Measurements from ENCODE around the gene LATS1. TPM values are rescaled to one million over a fixed set of nuclear protein-coding genes. Genes with fewer than 3 reads are reported as not detected.
"Not testable (repeated sequence)": the region's sequence is repeated elsewhere in the genome, so short reads cannot be mapped to it uniquely, and the experiment has no call there.

The LATS1 gene
- total RNA-seq, 2 donors from 2014 or later: 37.4 to 41.4 TPM

DNA sequence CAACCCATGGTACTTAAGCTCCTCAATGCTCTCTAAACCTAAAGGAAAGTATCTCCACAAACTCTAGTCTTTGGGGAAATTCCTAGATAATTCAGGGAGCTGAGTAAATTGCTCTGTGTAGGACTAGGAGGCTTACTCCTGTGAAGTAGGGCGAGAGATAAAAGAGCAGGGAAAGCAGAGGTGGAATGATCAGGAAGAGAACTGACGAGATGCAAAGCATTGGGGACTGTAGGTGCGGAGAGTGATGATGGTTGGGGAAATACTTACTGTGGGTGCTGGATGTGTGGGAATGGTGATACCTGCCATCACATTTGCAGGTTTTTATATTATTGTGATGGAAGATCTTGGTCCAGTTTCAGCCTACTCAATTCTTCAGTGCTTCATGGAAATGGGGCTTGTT lies 1.6 kb upstream of the LATS1 start:
- peak overlapping the region; percentile 30 for H3K4me3 Mint-ChIP-seq
- H3K36me3 Mint-ChIP-seq: peaks cover 4% of the 10 kb centered on the region
- H3K27me3 Mint-ChIP-seq: no peaks in the 10 kb centered on the region
- no peak overlapping the region for H3K27ac Mint-ChIP-seq
- no peaks in the 10 kb centered on the region for H3K9me3 Mint-ChIP-seq
- DNase-seq (ENCODE audit: low spot score): no peak
- no peak for ATAC-seq
- H3K4me1 Mint-ChIP-seq (ENCODE audit: low read depth in 2 of 2): peaks cover 19 to 28% of the 10 kb centered on the region in 2 donors

DNA sequence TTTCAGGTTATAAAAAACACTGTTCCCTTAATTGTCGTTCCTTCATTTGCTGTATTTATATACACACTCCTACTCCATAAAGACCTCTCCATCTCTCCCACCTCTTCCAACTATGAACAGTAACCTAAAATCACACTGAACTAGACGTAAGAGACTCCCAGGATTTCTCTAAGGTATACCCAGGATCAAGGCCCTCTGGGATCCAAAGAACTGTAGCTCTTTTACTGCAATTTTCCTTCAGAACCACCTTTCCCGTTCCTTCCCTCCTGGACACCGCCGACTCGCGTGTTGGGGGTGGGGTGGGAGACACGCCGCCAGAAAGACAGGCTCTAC lies 680 bp downstream of the LATS1 start:
- peak overlapping the region; percentile 94 to 96 for H3K27ac Mint-ChIP-seq
- ATAC-seq (no peak), DNase-seq (ENCODE audit: low spot score) (no peak)
- peaks cover 19 to 28% of the 10 kb centered on the region in 2 donors for H3K4me1 Mint-ChIP-seq (ENCODE audit: low read depth in 2 of 2)
- peaks cover 4% of the 10 kb centered on the region for H3K36me3 Mint-ChIP-seq
- H3K9me3 Mint-ChIP-seq: no peaks in the 10 kb centered on the region
- no peaks in the 10 kb centered on the region for H3K27me3 Mint-ChIP-seq
- H3K4me3 Mint-ChIP-seq: peak overlapping the region; percentile 100

- Mint-ChIP-seq H3K9me3 (no peaks in the 10 kb centered on the region), H3K36me3 (peaks cover 4% of the 10 kb centered on the region), H3K27ac (peak overlapping the region; percentile 94 to 96), H3K4me1 (ENCODE audit: low read depth in 2 of 2) (peaks cover 23 to 34% of the 10 kb centered on the region in 2 donors), H3K27me3 (no peaks in the 10 kb centered on the region), H3K4me3 (peak overlapping the region; percentile 100)
- no peak for DNase-seq (ENCODE audit: low spot score)
- ATAC-seq: no peak
These were observed 1.5 kb downstream of the LATS1 start for GRCh38 chr6:149716181-149716963.

DNA sequence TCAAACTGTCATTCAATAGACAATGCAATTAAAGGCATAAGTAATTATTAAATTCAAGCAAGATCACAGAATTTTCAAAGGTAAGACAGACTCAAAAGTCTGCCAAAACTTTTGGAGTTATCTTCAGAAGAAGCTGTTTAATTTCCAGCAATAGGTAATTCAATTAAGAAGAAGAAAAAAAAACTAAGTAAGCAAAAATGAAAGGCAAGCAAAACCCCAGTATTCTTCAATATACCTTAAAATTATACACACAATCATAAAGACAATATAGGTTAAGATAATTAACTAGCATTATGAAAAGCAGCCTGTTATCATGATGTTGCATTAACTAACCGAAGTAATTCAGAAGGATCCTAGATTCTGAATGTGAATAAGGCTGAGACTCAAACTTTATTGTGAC lies 3.5 kb downstream of the LATS1 start:
- Mint-ChIP-seq H3K4me3 (no peak overlapping the region), H3K4me1 (ENCODE audit: low read depth in 2 of 2) (peaks cover 37 to 46% of the 10 kb centered on the region in 2 donors), H3K36me3 (peaks cover 4% of the 10 kb centered on the region), H3K9me3 (no peaks in the 10 kb centered on the region), H3K27me3 (no peaks in the 10 kb centered on the region), H3K27ac (no peak overlapping the region)
- no peak for ATAC-seq
- no peak for DNase-seq (ENCODE audit: low spot score)

DNA sequence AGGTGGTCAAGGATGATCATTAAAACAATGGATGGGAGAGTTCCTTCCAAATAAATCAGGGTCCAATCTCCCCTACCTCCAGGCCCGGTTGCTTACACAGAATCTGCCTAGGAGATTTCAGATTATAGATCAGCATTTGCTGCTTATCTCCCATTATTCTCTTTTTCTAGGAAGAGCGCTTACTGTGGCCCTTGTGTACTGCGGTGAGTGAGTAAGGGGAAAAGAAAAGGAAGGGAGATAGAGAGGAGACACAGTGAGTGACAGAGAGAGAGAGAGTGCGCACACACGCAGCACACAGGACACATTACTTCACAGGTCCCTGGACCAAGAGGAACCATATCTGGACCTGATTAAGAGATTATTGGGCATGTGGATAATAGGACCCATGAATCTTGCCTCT lies 6.2 kb downstream of the LATS1 start:
- H3K9me3 Mint-ChIP-seq: no peaks in the 10 kb centered on the region
- peaks cover 36 to 39% of the 10 kb centered on the region in 2 donors for H3K4me1 Mint-ChIP-seq (ENCODE audit: low read depth in 2 of 2)
- H3K27ac Mint-ChIP-seq: no peak overlapping the region
- H3K27me3 Mint-ChIP-seq: no peaks in the 10 kb centered on the region
- no peak overlapping the region for H3K4me3 Mint-ChIP-seq
- ATAC-seq (no peak), DNase-seq (ENCODE audit: low spot score) (no peak)
- H3K36me3 Mint-ChIP-seq: no peaks in the 10 kb centered on the region

DNA sequence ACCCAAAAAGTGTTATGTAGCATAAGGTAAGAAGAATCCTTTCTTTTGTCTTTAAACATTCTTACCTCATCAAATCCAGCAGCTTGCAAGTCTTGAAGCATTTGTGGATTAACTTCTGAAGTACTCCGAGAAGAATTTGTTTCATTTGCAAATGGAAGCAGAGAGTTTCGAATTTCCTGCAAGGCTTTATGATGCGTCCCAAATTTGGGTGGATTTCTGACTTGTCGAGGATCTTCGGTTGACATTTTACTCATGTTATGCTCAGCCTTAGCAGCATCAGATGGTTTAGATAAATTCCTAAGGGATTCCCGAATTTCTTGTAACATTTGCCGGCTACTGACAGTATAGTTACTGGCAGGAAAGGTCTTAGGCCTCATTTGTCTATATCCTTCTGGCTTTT lies 16.2 kb downstream of the LATS1 start:
- Mint-ChIP-seq H3K27ac (no peak overlapping the region), H3K27me3 (no peaks in the 10 kb centered on the region), H3K4me1 (ENCODE audit: low read depth in 2 of 2) (peaks cover 18 to 22% of the 10 kb centered on the region in 2 donors), H3K4me3 (no peak overlapping the region), H3K9me3 (no peaks in the 10 kb centered on the region), H3K36me3 (no peaks in the 10 kb centered on the region)
- no peak for ATAC-seq
- no peak for DNase-seq (ENCODE audit: low spot score)

DNA sequence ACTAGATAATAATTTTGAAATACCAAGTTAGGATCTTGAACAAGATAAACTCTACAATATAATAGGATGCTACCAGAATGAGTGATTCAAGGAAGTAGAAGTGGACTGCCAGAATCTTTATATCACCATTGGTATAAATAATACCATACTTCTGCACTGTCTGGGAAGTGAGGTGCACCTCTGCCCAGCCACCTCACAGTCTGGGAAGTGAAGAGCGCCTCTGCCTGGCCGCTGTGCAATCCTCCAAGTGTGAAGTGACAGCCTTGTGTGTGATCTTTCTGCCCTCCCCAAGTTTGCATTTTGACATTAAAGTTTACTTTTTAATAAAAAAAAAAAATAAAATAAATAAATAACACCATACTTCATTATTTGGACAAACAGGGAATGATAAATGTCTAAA lies 18.8 kb downstream of the LATS1 start:
- DNase-seq (ENCODE audit: low spot score): no peak
- Mint-ChIP-seq H3K4me3 (no peak overlapping the region), H3K27ac (no peak overlapping the region), H3K4me1 (ENCODE audit: low read depth in 2 of 2) (peaks cover 9 to 12% of the 10 kb centered on the region in 2 donors), H3K27me3 (no peaks in the 10 kb centered on the region), H3K9me3 (no peaks in the 10 kb centered on the region), H3K36me3 (no peaks in the 10 kb centered on the region)
- ATAC-seq: no peak

DNA sequence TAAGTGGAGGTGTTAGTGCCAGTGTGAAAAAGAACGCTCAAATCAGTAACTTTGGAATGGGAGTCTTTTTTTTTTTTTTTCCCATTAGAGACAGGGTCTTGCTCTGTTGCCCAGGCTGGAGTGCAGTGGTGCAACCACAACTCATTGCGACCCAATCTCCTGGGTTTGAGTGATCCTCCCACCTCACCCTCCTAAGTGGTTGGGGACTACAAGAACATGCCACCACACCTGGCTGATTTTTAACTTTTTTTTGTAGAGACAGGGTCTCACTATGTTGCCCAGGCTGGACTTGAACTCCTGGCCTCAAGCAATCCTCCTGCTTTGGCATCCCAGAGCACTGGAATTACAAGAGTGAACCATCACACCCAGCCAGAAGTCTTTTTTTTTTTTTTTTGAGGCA lies 19.7 kb downstream of the LATS1 start:
- no peak for DNase-seq (ENCODE audit: low spot score)
- Mint-ChIP-seq H3K9me3 (no peaks in the 10 kb centered on the region), H3K27ac (no peak overlapping the region), H3K27me3 (no peaks in the 10 kb centered on the region), H3K4me1 (ENCODE audit: low read depth in 2 of 2) (peaks cover 9% of the 10 kb centered on the region in 2 donors), H3K36me3 (no peaks in the 10 kb centered on the region), H3K4me3 (no peak overlapping the region)
- ATAC-seq: no peak

DNA sequence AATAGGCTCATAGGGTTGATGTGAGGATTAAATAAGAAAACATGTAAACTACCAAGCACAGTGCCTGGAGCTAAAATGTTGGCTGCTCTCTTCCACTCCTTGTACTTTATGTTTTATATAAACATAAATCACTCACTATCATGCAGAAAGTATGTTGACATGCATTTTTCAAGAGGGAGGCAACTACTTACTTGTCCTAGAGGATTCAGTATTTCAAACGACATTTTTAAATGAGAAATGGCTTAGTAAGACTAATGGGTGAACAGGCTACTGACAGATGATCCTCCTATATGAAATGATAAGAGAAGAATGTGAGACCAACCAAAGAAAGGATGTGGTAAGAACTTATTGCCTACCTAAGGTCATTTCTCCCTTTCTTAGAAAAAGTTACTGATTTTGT lies 21.0 kb downstream of the LATS1 start:
- Mint-ChIP-seq H3K4me1 (ENCODE audit: low read depth in 2 of 2) (peaks cover 11 to 12% of the 10 kb centered on the region in 2 donors), H3K27ac (no peak overlapping the region), H3K9me3 (no peaks in the 10 kb centered on the region), H3K36me3 (peaks cover 2% of the 10 kb centered on the region), H3K4me3 (no peak overlapping the region), H3K27me3 (no peaks in the 10 kb centered on the region)
- no peak for ATAC-seq
- DNase-seq (ENCODE audit: low spot score): no peak

DNA sequence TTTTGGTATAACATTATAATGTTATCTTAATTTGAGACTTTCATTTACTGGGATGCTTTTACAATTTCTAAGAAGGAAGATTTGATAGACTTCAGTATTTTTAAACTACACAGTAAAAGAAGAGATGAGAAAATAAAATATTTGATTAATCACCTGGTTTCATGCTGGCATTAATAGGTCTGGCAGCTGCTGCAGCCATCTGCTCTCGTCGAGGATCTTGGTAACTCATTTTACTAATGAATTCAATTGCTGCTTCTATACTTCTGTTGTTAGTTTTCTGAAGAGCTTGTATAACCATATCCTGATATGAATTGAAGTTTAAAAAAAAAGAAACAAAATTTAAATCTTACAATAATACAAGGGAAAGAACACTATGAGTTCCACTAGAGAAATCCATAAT lies 23.0 kb downstream of the LATS1 start:
- ATAC-seq: no peak
- Mint-ChIP-seq H3K27ac (no peak overlapping the region), H3K27me3 (no peaks in the 10 kb centered on the region), H3K9me3 (no peaks in the 10 kb centered on the region), H3K4me3 (no peak overlapping the region), H3K4me1 (ENCODE audit: low read depth in 2 of 2) (peaks cover 11 to 18% of the 10 kb centered on the region in 2 donors), H3K36me3 (peaks cover 12% of the 10 kb centered on the region)
- no peak for DNase-seq (ENCODE audit: low spot score)

DNA sequence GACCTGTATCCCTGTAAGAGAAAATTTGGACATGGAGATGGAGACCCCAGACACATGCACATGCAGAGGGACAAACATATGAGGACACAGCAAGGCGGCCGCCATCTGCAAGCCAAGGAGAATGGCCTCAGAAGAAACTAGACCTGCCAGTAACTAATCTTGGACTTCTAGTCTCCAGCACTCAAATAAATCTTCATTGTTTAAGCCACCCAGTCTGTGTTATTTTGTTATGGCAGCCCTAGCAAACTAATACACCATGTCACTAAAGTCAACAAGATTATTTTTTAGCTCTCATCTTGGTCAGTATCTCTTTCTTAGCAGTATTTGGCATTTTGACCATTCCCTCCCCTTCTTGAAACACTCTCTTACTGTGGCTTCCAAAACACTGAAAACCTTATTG lies 26.7 kb downstream of the LATS1 start:
- no peak for DNase-seq (ENCODE audit: low spot score)
- Mint-ChIP-seq H3K9me3 (no peaks in the 10 kb centered on the region), H3K27ac (no peak overlapping the region), H3K36me3 (peaks cover 18% of the 10 kb centered on the region), H3K4me1 (ENCODE audit: low read depth in 2 of 2) (peaks cover 12 to 26% of the 10 kb centered on the region in 2 donors), H3K4me3 (no peak overlapping the region), H3K27me3 (no peaks in the 10 kb centered on the region)
- ATAC-seq: no peak

- no peaks in the 10 kb centered on the region for H3K9me3 Mint-ChIP-seq
- peak overlapping the region; percentile 9 for H3K4me3 Mint-ChIP-seq
- ATAC-seq (no peak), DNase-seq (ENCODE audit: low spot score) (no peak)
- no peaks in the 10 kb centered on the region for H3K27me3 Mint-ChIP-seq
- peaks cover 16 to 23% of the 10 kb centered on the region in 2 donors for H3K4me1 Mint-ChIP-seq (ENCODE audit: low read depth in 2 of 2)
- H3K27ac Mint-ChIP-seq: peak overlapping the region; percentile 9 to 27
- H3K36me3 Mint-ChIP-seq: peaks cover 18% of the 10 kb centered on the region
These were observed 31.7 kb downstream of the LATS1 start for GRCh38 chr6:149686230-149686629.

DNA sequence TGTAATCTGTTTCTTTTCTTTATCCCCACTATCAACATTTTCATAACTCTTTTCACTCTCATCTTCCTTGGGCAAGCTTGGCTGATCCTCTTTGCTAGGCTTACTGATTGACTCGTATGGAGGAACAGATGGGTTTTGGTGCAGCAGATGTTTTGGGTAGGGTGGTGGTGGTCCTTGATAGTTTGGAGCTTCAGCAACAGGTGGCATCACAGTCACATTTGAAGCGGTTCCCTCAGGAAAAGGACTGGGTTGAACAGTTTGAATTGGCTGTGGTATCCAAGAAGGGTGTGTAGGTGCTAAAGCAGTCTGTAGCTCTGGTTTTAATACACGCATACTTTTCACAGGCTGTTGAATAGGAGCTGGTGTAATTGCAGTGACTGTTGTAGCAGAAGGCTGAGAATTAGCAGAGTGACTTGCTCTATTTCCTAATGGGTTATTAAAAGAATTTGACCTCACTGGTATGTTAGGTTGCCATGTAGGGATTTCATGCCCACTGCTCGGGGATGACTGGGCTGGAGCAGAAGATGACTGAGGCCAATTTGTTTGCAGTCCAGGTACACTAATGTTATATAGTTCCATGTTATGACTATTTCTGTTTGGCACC lies 34.5 kb downstream of the LATS1 start:
- Mint-ChIP-seq H3K36me3 (peaks cover 15% of the 10 kb centered on the region), H3K9me3 (no peaks in the 10 kb centered on the region), H3K4me3 (no peak overlapping the region), H3K27ac (no peak overlapping the region), H3K27me3 (no peaks in the 10 kb centered on the region), H3K4me1 (ENCODE audit: low read depth in 2 of 2) (peaks cover 16 to 22% of the 10 kb centered on the region in 2 donors)
- DNase-seq (ENCODE audit: low spot score) (no peak), ATAC-seq (no peak)

- not testable (repeated sequence) for ATAC-seq, H3K27me3 Mint-ChIP-seq
These were observed 36.1 kb downstream of the LATS1 start for GRCh38 chr6:149681845-149682244.

More at GRCh38 chr6:149681845-149682244, 36.1 kb downstream of the LATS1 start:
- peaks cover 21% of the 10 kb centered on the region for H3K36me3 Mint-ChIP-seq
- H3K4me1 Mint-ChIP-seq (ENCODE audit: low read depth in 2 of 2): peaks cover 12 to 19% of the 10 kb centered on the region in 2 donors
- DNase-seq (ENCODE audit: low spot score); H3K9me3 Mint-ChIP-seq; H3K27ac Mint-ChIP-seq; H3K4me3 Mint-ChIP-seq: not testable (repeated sequence)

Measured in natural killer cell treated with Interleukin-12 subunit alpha and Interleukin-12 subunit beta and Interleukin-15 and Interleukin-18, amount 100 ng/mL, for 72 hours (primary cell).